Stimulated activated CD8-positive, alpha-beta memory T cell treated with anti-CD3 and anti-CD28 coated beads, Interleukin-7, amount 100 ng/mL, for 48 hours (primary cell): ENCODE data around the gene UBE3C.
"Not testable (repeated sequence)": the region's sequence is repeated elsewhere in the genome, so short reads cannot be mapped to it uniquely, and the experiment has no call there.

Experiments used
- DNase-seq, 2 donors: peaks; one replicate each; pipeline ENCODE4 v3.0.0-alpha.2; 2020; ENCODE audit warnings: low read depth in 1 of 2; ENCODE audit errors: extremely low read depth in 1 of 2

Gene UBE3C

GRCh38 chr7:157129907-157130460 is 8.7 kb upstream of the UBE3C start:
- DNase-seq: no peak

- not testable (repeated sequence) for DNase-seq
Observed at GRCh38 chr7:157130849-157131248, 7.9 kb upstream of the UBE3C start.

GRCh38 chr7:157132796-157133195 is 5.9 kb upstream of the UBE3C start:
- no peak for DNase-seq

GRCh38 chr7:157133304-157133703 is 5.4 kb upstream of the UBE3C start:
- DNase-seq: no peak

- no peak for DNase-seq
Observed at GRCh38 chr7:157136372-157136771, 2.4 kb upstream of the UBE3C start.

GRCh38 chr7:157138101-157138423 is 664 bp upstream of the UBE3C start:
- DNase-seq: no peak

- DNase-seq: peak in 1 of 2 donors; percentile 11
Observed at GRCh38 chr7:157139111-157139809, 534 bp downstream of the UBE3C start.

GRCh38 chr7:157139810-157140510 is 1.2 kb downstream of the UBE3C start:
- DNase-seq: no peak

- DNase-seq: no peak
Observed at GRCh38 chr7:157140511-157140905, 1.8 kb downstream of the UBE3C start.

GRCh38 chr7:157141525-157142060 is 2.9 kb downstream of the UBE3C start:
- no peak for DNase-seq

GRCh38 chr7:157143788-157144187 is 5.1 kb downstream of the UBE3C start:
- DNase-seq: no peak

- no peak for DNase-seq
Observed at GRCh38 chr7:157149317-157149716, 10.6 kb downstream of the UBE3C start.

- DNase-seq: no peak
Observed at GRCh38 chr7:157150882-157151281, 12.2 kb downstream of the UBE3C start.

- no peak for DNase-seq
Observed at GRCh38 chr7:157151626-157152339, 13.1 kb downstream of the UBE3C start.

GRCh38 chr7:157152391-157152937 is 13.7 kb downstream of the UBE3C start:
- no peak for DNase-seq

- DNase-seq: no peak
Observed at GRCh38 chr7:157153260-157153659, 14.5 kb downstream of the UBE3C start.

- no peak for DNase-seq
Observed at GRCh38 chr7:157155959-157156358, 17.2 kb downstream of the UBE3C start.

- DNase-seq: no peak
Observed at GRCh38 chr7:157158400-157158799, 19.7 kb downstream of the UBE3C start.

GRCh38 chr7:157159537-157159936 is 20.8 kb downstream of the UBE3C start:
- not testable (repeated sequence) for DNase-seq

- DNase-seq: no peak
Observed at GRCh38 chr7:157160433-157160832, 21.7 kb downstream of the UBE3C start.

GRCh38 chr7:157165987-157166386 is 27.3 kb downstream of the UBE3C start:
- DNase-seq: no peak
